Cerebellar nuclear complex (tissue), 1 donor: ENCODE results near the gene RNPEP.
A peak's percentile ranks its signal among the peaks of the same experiment; 100 is the strongest.
"Not testable (repeated sequence)": the region's sequence is repeated elsewhere in the genome, so short reads cannot be mapped to it uniquely, and the experiment has no call there.

ENCODE experiments used
- DNase-seq, 2 experiments: peaks; one replicate each; lab custom pipeline; 2025; lab: John Stamatoyannopoulos, UW

Gene RNPEP

DNA sequence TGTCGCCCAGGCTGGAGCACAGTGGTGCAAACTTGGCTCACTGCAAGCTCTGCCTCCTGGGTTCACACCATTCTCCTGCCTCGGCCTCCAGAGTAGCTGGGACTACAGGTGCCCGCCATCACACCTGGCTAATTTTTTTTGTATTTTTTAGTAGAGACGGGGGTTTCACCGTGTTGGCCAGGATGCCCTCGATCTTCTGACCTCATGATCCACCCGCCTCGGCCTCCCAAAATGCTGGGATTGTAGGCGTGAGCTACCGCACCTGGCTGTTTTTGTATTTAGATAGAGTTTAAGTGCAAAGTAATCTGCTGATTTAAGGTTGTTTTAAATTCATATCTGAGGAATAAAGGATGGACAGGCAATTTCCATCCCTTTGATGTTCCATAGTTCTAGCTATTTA is 20.1 kb upstream of the RNPEP start:
- DNase-seq = not testable (repeated sequence)

DNA sequence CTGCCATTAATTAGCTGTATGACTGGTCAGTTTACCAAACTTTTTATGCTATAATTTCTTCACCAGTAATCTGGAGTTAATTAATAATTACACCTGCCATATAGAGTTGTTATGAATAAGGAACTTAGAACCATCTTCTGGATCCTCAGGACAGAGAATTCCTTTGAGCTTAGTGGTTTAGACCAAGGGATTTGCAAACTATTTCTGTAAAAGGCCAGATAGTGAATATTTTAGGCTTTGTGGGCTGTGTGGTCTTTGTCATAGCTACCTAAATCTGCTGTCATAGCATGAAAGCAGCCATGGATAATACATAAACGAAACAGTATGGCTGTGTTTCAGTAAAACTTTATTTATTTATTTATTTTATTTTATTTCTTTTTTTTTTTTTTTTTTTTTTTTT is 18.2 kb upstream of the RNPEP start:
- no peak for DNase-seq

DNA sequence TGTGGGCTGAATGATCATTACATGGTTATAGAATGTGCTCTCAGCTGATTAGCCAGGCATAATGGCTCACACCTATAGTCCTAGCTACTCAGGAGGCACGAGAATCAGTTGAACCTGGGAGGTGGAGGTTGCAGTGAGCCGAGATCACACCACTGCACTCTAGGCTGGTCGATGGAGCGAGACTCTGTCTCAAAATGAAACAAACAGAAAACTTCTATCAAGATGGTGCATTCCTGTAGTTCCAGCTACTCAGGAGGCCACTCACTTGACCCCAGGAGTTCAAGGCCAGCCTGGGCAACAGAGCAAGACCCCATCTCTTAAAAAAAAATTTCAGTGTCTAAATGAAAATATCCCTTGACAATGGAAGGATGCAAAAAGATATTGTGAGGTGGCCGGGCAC is 16.3 kb upstream of the RNPEP start:
- DNase-seq = no peak

DNA sequence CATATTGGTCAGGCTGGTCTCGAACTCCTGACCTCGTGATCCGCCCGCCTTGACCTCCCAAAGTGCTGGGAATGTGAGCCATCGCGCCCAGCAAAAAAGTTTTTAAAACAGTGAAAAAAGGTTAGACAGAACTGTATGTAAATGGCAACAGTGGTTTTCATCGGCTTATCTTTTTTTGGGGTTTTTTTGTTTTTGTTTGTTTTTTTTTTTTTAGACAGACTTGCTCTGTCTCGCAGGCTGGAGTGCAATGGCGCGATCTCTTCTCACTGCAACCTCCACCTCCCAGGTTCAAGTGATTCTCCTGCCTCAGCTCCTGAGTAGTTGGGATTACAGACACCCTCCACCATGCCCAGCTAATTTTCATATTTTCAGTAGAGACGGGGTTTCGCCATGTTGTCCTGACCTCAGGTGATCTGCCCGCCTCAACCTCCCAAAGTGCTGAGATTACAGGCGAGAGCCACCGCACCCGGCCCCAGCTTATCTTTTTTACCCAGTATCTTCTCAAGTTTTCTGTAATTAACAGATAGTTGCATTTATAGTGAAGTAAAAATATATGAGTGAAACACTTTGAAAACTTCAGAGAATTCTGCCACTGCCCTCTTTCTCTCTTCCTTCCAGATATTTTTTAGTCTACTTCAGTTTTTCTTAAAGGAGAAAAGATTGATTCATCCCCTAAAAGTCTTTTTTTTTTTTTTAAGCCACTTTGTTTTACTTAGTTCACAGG is 14.1 kb upstream of the RNPEP start:
- no peak for DNase-seq

DNA sequence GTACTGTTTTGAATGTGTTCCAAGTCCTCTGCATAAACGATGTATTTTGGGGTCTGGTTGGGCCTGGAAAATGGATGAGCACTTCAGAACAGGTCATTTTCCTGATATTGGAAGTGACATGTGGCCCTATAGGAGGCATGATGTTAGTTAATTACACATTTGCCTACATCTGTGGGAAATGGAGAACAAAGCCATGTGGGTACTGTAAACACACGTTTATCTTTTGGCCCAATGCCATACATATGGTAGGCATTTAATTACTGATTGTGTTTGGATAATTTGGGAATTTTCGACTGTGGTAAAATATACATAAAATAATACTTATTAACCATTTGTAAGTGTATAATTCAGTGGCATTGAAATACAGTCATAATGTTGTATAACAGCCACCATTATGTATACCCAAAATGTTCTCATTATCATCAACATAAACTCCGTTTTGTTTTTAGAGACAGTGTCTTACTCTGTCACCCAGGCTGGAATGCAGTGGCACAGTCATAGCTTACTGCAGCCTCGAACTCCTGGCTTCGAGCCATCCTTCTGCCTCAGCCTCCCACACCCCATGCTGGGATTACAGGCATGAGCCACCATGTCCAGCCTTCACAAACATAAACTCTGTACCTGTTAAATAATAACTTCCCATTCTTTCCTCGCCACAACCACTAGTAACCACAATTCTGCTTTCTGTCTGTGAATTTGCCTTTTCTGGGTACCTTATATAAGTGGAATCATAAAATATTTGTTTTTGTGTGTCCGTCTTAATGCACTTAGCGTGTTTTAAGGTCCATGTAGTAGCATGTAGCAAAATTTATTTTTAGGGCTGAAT is 11.9 kb upstream of the RNPEP start:
- DNase-seq = no peak

DNA sequence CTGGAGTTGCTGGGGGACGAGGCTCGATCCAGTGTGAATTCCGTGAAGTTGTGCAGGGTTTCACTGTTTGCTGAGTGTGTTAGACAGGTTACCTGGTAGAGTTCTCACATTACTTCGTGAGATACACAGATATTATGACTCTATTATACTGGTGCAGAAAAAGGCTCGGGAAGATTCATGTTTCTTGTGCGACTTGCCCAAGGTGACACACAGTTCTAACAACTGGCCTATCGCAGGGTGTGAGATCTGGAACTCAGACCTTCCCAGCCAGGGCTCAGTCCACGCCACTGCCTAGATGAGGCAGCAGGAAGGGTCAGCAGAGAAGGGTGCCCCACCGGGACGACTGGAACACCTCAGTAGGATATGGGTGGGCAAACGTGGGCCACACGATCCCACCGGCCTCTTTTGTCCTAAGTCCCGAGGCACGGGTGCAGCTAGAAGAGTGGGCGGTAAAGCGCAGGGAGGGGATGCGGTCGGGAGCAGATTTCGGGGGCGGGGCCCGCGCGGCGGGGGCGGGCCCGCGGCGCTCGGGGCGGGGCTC is 296 bp upstream of the RNPEP start:
- peak in 1 of 2 experiments; percentile 5 for DNase-seq

DNA sequence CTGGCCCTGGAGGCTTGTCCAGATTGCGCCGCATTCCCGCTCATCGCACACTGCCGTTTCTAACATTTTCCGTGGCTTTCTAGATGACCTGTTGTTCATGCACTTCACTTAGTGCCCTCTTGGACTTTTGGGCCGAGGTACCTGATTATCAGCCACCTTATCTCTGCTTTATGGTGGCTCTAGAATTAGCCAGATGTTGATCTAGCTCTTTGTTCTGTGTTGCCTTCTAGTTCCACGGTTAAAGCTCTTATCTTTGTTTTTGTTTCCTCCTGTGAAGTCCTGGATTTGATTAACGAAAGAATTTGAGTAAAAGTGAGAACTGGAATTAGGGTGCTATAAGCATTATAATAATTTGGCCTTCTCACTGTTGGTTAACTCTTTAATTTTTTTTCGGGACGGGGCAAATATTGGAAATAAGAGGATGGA is 945 bp downstream of the RNPEP start:
- DNase-seq = peak in 1 of 2 experiments; percentile 11

DNA sequence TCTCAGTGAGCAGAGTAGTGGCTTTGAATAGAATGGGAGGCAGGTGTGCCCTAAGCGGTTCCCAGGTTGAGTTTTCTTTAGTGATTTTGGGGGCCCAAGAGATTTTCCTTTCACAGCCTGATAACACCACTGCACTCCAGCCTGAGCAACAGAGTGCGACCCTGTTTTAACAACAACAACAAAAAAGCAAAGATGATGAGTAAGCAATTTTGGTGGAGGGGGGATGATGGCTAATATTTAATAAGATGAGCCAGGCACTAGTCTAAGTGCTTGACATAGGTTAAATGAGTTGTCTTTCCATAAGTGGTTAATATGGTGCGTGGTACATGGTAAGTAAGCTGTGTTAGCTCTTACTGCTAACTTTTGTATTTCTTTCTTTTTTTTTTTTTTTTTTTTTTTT is 2.0 kb downstream of the RNPEP start:
- DNase-seq = no peak

DNA sequence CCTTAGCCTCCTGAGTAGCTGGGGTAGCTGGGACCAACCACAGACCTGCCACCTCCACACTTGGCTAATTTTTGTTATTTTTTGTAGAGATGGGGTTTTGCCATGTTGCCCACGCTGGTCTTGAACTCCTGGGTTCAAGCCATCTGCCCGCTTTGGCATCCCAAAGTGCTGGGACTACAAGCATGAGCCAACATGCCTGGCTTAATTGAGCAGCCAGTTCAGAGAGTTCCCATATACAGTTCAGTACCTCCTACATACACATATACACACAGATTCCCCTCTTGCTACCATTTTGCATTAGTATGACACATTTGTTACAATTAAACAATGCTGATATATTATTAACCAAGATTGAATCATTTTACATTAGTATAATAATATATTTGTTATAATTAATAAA is 2.9 kb downstream of the RNPEP start:
- no peak for DNase-seq

DNA sequence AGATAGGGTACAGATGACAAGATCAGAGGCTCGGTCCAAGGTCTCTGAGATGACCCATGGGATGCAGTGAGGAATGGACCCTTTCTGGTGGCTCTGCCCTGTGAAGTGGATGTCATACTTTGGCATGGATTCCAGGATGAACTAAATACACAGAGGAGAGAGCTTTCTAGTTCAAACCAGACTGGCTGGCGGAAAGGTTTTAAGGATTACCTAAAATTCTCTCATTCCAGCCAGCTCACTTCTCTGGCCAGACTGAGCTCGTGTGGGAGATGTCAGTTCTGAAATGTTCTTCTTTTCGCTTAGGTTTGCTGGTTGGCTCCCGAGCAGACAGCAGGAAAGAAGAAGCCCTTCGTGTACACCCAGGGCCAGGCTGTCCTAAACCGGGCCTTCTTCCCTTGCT is 6.2 kb downstream of the RNPEP start:
- no peak for DNase-seq

DNA sequence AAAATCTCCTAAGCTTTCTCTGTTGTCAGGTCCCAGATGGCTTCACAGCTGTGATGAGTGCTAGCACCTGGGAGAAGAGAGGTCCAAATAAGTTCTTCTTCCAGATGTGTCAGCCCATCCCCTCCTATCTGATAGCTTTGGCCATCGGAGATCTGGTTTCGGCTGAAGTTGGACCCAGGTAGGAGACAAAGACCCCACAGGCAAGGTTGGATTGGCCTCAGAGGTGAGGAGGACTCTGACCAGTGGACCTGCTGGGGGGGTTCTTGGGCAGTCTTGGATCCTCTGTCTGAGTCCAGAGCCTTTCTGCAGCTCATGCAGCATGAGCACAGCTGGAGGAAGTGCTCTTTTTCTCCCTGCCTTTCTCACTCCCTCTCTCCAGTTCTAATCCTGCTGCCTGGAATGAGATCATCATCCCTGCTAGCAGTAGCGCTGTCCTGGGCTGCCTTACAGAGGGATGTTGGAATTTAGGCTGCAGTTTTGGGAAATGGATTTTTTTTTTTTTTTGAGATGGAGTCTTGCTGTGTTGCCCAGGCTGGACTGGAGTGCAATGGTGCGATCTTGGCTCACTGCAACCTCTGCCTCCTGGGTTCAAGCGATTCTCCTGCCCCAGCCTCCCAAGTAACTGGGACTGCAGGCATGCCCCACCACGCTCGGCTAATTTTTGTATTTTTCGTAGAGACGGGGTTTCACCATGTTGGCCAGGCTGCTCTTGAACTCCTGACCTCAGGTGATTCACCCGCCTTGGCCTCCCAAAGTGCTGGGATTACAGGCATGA is 7.1 kb downstream of the RNPEP start:
- DNase-seq = no peak

DNA sequence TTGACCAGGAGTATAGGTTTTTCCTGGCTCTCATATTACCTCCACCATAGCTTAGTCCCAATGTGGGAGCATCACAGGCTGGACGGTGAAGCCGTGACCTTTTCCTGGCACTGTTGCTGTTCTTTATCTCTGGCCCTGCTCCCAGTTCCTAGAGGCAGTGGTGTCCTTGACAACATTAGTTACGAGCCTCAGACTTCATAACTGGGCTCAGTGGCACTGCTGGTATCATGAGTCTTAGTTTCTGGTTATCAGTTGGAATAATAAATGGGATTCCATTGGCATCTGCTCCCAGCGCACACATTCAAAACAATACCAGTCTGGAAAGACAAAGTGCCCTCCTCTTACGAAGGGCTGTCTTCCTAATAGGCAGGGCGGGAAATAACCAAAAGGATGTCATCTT is 8.0 kb downstream of the RNPEP start:
- DNase-seq = no peak

DNA sequence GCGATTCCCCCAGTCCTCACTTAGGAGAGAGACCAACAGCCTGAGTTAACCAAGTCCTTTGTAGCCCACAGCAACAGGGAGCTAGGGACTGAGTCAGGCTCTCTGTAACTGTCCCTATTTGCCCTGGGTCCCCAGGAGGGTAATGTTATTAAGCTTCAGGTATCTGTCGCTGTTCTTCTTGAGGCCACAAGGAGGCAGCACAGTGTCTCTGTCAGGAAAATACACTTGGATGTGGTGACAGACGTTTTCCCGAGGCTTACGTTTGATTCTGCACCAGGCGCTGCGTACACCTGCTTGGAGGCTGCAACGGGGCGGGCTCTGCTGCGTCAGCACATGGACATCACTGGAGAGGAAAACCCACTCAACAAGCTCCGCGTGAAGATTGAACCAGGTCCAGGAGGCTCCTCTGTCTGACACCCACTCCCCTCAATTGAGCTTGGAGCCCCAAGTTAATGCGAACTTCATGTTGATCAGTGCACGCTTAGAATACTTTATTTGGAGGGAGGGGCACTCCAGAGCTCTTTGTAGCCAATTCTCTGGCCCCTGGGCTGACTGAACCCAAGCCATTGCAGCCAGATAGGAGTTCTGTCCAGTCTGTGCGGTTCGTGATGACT is 17.3 kb downstream of the RNPEP start:
- DNase-seq = no peak

DNA sequence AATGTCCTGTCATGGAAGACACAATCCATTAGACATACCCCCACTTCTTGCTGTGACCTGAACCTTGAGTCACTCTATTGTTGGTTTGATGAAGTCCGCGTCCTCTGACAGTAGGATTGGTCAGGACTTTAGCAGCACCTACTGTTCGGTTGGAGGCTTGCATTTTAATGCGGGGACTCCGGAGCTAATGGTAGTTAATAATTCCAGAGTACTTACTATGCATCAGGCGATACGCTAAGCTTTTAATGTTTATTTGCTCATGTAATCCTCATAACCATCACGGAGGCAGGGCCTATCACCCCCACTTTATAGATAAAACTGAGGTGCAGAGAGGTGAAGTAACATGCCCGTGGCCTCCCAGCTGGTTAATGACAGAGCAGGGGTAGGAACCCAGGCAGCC is 20.1 kb downstream of the RNPEP start:
- no peak for DNase-seq

DNA sequence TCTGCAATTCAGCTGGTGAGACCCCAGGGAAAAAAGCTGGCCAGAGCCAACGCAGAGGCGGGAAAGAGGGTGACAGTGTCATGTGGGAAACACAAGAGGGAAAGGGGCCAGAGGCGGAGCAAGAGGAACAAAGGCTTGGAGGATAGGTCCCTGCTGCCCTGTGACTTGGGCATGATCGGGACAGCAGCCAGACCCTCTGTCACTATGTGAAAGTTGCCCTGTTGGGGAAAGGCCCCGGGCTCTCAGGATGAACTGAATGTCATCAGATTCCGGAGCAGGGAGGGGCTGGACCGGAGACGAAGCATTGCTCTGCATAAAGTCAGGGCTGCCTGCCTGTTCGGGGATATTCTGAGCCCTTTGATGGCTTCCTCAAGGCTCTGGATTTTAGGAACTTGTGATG is 22.3 kb downstream of the RNPEP start:
- no peak for DNase-seq

DNA sequence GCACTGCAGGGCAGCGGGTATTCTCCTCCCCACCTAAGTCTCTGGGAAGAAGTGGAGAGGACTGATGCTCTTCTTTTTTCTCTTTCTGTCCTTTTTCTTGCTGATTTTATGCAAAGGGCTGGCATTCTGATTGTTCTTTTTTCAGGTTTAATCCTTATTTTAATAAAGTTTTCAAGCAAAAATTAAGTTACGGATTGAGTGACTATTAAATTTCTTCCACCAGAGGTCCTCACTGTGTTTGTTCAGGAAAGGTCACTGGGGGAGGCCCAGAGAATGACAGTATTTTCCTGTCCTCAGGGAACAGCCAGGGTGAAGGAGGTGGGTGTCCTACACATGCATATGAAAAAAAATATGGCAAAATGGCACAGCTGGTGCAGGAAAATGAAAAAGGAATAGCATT is 23.5 kb downstream of the RNPEP start:
- DNase-seq = no peak

DNA sequence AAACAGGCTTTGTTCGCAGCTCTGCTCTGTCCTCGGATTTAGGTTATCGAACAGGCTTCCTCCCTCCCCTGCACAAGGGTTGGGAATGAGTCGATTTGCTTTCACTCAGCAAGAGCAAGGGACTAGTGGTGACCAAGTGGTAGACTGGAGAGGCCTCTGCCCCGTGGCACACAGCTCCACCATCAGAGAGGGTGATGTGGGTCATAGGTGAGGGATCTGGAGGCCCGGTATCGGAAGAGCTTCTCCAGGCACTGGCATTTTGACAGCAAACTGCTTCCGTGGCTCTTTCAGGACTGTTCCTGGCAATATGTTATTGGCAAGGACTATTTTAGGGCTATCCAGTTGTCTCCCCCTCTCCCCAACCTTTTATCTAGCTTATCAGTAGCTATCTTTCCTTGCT is 24.9 kb downstream of the RNPEP start:
- no peak for DNase-seq

DNA sequence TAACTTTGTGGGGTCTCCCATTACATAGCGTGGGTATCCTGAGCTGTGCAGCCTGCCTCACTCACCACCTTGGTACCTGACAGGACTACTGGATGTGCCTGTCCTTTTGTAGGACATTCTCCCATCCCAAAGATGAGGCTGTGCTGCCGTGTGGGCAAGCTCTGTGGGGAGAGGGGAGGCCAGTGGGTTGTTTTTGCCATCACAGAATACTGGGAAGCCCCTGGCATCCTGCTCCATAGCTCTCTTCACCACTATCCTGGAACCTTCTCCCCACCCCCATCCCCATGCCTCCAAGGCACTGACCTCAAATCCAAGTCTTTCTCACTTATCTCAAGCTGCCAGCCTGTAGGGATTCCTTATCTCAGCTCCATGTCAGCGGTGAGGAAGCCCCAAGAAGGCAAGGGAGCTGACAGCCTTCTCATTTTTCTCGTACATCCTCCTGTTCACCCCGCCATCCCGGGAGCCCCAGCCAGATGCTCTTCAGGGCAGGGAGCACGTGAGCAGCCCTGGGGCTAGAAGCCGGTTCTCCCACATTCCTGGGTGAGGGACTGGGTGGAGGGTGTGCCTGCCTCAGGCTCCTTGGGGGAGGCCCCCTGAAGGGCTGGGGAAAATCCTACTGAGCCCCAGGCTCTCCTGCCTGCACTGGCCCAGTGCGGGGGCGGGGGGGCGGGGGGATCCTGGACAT is 25.5 kb downstream of the RNPEP start:
- DNase-seq = no peak

DNA sequence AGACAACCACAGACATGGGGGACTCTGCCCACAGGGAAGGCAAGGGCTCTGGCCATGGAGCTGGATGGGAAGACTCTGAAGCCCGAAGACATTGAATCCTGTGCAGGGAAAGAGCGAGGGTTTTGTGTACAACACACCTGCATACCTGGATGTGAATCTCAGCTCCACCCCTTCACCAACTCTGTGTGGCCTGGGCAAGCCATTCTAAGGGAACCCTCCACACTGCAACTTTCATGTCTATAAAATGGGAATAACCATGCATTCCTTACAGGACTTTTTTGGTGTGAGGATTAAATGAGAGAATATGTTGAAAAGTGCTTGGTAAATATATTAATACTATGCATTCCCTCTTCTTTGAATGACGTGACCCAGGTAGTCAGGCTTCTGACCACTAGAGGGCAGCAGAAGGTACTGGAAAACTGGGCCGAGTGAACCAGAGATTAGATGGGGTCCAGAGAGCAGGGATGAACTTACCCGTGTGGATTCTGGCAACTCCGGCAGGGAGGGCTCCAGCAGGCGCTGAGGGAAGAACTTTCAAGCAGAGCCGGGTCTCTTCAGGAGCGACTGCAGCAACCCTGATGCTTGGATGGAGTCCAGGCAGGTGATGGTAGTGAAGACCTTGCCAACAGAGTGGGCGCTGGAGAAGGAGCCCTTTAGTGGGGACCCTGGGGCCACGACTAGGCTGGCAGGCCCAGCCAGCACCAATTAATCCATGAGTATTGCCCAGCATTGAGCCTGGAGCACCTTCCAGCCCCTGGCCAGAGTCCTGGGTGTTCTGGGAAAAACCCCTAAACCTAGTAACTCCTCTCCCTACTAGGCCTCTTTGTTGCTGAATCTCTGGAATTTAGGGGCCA is 27.1 kb downstream of the RNPEP start:
- peak in 1 of 2 experiments; percentile 77 for DNase-seq
